BLaER1 (cell line): Measurements from ENCODE around the gene CMPK2.
"Not testable (repeated sequence)": the region's sequence is repeated elsewhere in the genome, so short reads cannot be mapped to it uniquely, and the experiment has no call there.

Source experiments
- H3K27ac ChIP-seq: shearing (Covaris generic); formaldehyde crosslinking; 2 replicates; pipeline ENCODE4 v1.8.1; 2022
- H3K27me3 ChIP-seq: shearing (Covaris generic); formaldehyde crosslinking; 2 replicates; pipeline ENCODE4 v1.8.1; 2022
- H3K36me3 ChIP-seq: shearing (Covaris generic); formaldehyde crosslinking; 2 replicates; pipeline ENCODE4 v1.8.1; 2022
- H3K4me1 ChIP-seq: shearing (Covaris generic); formaldehyde crosslinking; 2 replicates; pipeline ENCODE4 v1.8.1; 2022
- H3K4me2 ChIP-seq: shearing (Covaris generic); formaldehyde crosslinking; 2 replicates; pipeline ENCODE4 v1.8.1; 2022
- H3K4me3 ChIP-seq: shearing (Covaris generic); formaldehyde crosslinking; 2 replicates; pipeline ENCODE4 v1.8.1; 2022
- H3K9ac ChIP-seq: shearing (Covaris generic); formaldehyde crosslinking; 2 replicates; pipeline ENCODE4 v1.8.1; 2022
- H3K9me3 ChIP-seq: shearing (Covaris generic); formaldehyde crosslinking; 2 replicates; pipeline ENCODE4 v1.8.1; 2022
- H4K20me1 ChIP-seq: shearing (Covaris generic); formaldehyde crosslinking; 2 replicates; pipeline ENCODE4 v1.8.1; 2022
- Cebpa-rat ChIP-seq: shearing (Covaris generic); IDR thresholded peaks from 2 replicates; pipeline ENCODE4 v1.8.1; 2022

CMPK2 gene

DNA sequence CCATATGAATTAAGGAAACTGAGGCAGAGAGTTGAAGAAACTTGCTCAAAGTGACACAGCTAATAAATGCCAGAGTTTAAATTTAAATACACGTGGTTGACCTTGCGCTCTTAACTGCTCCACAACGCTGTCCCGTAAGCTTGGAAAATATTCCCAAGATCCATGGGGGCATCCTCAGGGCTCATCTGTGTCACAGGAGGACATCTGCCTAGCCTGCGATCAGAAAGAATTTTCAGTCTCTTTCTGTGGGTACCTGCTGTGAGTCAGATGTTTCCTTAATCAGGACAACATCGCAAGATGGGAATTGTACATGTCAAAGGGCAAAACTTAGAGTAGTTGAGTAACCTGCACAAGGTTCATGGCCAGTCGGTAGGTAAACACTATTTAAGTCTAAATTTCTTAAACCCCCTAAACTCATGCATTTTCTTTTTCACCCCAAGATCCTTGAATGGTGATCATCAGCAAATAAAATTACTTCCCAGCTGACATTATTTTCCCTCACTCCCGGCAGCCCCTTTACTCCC lies 1.4 kb downstream of the CMPK2 start:
- Histone ChIP-seq H4K20me1 (no peaks in the 10 kb centered on the region), H3K4me3 (peak overlapping the region; percentile 83), H3K27me3 (no peaks in the 10 kb centered on the region), H3K27ac (no peak overlapping the region), H3K9ac (no peak overlapping the region), H3K9me3 (peaks cover 25% of the 10 kb centered on the region), H3K4me2 (peak overlapping the region; percentile 97), H3K36me3 (peaks cover 38% of the 10 kb centered on the region), H3K4me1 (peaks cover 34% of the 10 kb centered on the region)
- no peak for TF ChIP-seq Cebpa-rat

DNA sequence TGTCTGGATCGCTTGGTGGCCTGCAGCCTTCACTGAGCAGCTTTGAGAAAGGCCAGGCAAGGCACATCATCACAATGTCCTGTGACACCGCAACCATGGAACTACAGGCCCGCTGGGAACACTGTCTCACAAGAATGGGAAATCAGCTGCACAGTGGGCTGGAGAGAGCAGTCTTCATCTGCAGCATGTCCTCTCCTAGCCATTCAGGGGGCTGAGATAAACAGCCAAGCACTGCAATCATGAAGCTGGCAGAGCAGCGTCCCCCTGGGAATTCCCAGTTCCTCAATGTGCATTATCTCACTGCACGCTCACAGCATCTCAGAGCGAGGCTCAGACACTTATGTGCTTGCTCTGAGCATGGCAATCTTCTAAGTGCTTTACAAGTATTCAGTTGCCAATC lies 1.9 kb downstream of the CMPK2 start:
- no peaks in the 10 kb centered on the region for H4K20me1 ChIP-seq
- peaks cover 34% of the 10 kb centered on the region for H3K4me1 ChIP-seq
- no peak overlapping the region for H3K4me3 ChIP-seq
- H3K36me3 ChIP-seq, result peaks cover 43% of the 10 kb centered on the region
- TF ChIP-seq Cebpa-rat, result no peak
- H3K27me3 ChIP-seq, result no peaks in the 10 kb centered on the region
- peaks cover 30% of the 10 kb centered on the region for H3K9me3 ChIP-seq
- no peak overlapping the region for H3K9ac ChIP-seq
- peak overlapping the region; percentile 97 for H3K4me2 ChIP-seq
- H3K27ac ChIP-seq, result no peak overlapping the region

DNA sequence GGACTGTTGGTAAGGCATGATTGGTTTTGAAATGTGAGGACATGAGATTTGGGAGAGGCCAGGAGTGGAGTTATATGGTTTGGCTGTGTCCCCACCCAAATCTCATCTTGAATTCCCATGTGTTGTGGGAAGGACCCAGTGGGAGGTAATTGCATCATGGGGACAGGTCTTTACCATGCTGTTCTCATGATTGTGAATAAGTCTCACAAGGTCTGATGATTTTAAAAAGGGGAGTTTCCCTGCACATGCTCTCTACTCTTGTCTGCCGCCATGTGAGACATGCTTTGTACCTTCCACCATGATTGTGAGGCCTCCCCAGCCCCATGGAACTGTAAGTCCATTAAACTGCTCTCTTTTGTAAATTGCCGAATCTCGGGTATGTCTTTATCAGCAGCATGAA lies 5.4 kb downstream of the CMPK2 start:
- no peaks in the 10 kb centered on the region for H4K20me1 ChIP-seq
- H3K27me3 ChIP-seq, result no peaks in the 10 kb centered on the region
- H3K36me3 ChIP-seq, result peaks cover 62% of the 10 kb centered on the region
- peaks cover 47% of the 10 kb centered on the region for H3K9me3 ChIP-seq
- H3K27ac ChIP-seq, result no peak overlapping the region
- H3K9ac ChIP-seq, result no peak overlapping the region
- H3K4me2 ChIP-seq, result no peak overlapping the region
- peaks cover 27% of the 10 kb centered on the region for H3K4me1 ChIP-seq
- no peak overlapping the region for H3K4me3 ChIP-seq
- TF ChIP-seq Cebpa-rat, result no peak

DNA sequence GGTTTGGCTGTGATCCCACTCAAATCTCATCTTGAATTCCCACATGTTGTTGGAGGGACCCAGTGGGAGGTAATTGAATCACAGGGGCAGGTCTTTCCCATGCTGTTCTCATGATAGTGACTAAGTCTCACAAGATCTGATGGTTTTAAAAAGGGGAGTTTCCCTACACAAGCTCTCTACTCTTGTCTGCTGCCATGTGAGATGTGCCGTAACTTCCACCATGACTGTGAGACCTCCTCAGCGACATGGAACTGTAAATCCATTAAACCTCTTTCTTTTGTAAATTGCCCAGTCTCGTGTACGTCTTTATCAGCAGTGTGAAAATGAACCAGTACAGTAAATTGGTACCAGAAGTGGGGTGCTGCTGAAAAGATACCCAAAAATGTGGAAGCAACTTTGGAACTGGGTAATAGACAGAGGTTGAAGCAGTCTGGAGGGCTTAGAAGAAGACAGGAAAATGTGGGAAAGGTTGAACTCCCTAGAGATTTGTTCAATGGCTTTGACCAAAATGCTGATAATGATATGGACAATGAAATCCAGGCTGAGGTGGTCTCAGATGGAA lies 7.2 kb downstream of the CMPK2 start:
- H3K4me2 ChIP-seq, H3K9ac ChIP-seq, H3K27me3 ChIP-seq, H3K4me3 ChIP-seq, H4K20me1 ChIP-seq, H3K27ac ChIP-seq, H3K4me1 ChIP-seq: not testable (repeated sequence)
- H3K36me3 ChIP-seq, result peaks cover 75% of the 10 kb centered on the region
- H3K9me3 ChIP-seq, result peaks cover 51% of the 10 kb centered on the region

DNA sequence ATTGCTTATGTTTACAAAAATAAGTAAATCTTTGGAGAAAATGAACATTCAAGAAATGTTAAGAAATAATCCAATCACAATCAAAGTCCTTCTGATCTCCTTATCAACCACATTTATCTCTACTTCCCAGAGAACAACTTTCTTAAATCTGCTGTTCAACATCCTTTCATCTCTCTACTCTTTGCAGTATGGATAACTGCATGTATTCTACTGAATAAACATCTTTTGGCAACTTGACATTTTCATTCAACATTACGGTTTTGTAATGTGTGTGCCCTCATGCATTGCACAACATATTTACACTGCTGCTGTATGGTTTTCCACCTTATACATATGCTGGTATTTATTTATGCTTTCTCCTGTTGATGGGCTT lies 9.2 kb downstream of the CMPK2 start:
- H3K9me3 ChIP-seq, result peaks cover 57% of the 10 kb centered on the region
- H3K27ac ChIP-seq, result no peak overlapping the region

DNA sequence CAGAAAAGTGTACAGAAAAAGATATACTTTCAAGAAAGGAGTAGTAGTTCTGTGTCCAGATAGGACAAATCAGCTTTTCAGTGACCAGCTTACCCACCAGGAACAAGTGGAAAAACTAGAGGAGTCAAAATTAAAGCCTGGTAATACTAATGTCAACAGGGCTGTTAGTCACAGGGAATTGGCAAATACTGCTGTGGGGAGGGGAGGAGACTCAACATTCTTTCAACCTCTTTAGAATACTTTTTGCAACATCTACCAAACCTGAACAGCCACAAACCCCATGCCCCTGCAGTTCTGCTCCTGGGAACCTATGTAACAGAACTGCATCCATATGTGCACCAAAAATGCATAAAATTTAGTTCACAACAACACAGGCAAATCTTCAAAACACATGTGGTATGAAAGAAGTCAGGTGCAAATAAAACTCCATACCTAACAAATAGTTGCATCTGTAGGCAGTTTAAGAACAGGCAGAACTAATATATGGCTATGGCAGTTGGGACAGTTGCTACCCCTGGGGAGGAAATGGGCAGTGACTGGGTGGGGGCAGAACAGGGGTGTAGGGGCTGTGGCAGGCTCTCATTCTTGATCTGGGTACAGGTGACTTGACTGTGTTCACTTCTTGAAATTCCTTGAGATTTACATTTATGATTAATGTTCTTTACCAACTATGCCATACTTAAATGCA lies 9.7 kb downstream of the CMPK2 start:
- Histone ChIP-seq H3K4me1 (peaks cover 8% of the 10 kb centered on the region), H3K9ac (no peak overlapping the region), H3K27ac (no peak overlapping the region), H3K4me2 (peak overlapping the region; percentile 3; the same call in 1 of the 2 replicates), H3K36me3 (peaks cover 74% of the 10 kb centered on the region), H3K27me3 (no peaks in the 10 kb centered on the region), H3K4me3 (no peak overlapping the region), H4K20me1 (no peaks in the 10 kb centered on the region), H3K9me3 (peaks cover 57% of the 10 kb centered on the region)
- no peak for TF ChIP-seq Cebpa-rat

More for the DNA sequence above, 9.2 kb downstream of the CMPK2 start:
- TF ChIP-seq Cebpa-rat, result no peak
- no peak overlapping the region for H3K4me3 ChIP-seq
- H3K4me2 ChIP-seq, result no peak overlapping the region
- no peaks in the 10 kb centered on the region for H4K20me1 ChIP-seq
- no peaks in the 10 kb centered on the region for H3K27me3 ChIP-seq
- H3K4me1 ChIP-seq, result peaks cover 8% of the 10 kb centered on the region
- no peak overlapping the region for H3K9ac ChIP-seq
- H3K36me3 ChIP-seq, result peaks cover 74% of the 10 kb centered on the region

DNA sequence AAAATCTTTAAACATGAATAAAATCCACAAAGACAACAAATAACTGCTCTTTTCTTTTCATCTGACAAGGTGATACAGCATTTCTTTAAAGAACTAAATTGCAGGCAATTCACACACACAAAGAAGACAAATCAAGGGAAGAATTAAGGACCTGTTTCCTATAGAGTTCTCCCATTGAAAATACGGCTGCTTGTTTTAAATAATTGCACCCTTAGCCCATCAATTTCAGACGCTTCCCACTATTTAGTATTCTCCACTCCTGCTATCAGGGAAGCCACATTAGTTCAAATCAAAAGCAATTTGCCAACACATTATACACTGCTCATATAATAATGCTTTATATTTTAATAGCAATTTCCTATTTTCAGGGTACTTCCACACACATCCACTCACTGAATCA lies 11.3 kb downstream of the CMPK2 start:
- Histone ChIP-seq H3K4me1 (peaks cover 8% of the 10 kb centered on the region), H3K9ac (no peak overlapping the region), H3K9me3 (peaks cover 58% of the 10 kb centered on the region), H4K20me1 (no peaks in the 10 kb centered on the region), H3K36me3 (peaks cover 72% of the 10 kb centered on the region), H3K4me3 (no peak overlapping the region), H3K4me2 (no peak overlapping the region), H3K27ac (no peak overlapping the region), H3K27me3 (no peaks in the 10 kb centered on the region)
- no peak for TF ChIP-seq Cebpa-rat

DNA sequence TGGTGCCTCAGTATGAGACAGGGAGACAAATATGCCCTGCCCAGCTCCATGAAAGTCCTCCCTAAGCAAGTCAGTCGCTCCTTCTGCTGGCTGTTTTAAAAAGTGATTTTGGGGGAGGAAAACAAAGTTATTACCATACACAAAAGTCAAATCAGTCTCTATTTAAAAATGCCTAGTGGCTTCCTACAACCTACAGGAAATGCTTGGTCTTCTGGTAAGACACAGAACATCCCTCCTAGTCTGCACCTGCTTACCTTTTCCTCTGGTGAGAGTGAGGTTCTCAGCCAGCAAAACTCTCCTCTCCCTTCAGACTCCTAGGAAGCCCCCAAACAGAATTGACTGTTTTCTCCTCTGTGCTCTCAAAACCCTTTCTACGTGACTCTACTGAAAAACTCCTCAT lies 13.5 kb downstream of the CMPK2 start:
- Histone ChIP-seq H3K4me1 (peaks cover 8% of the 10 kb centered on the region), H3K27me3 (no peaks in the 10 kb centered on the region), H3K4me3 (no peak overlapping the region), H3K9ac (no peak overlapping the region), H3K9me3 (peaks cover 59% of the 10 kb centered on the region), H4K20me1 (no peaks in the 10 kb centered on the region), H3K4me2 (no peak overlapping the region), H3K36me3 (peaks cover 70% of the 10 kb centered on the region), H3K27ac (no peak overlapping the region)
- no peak for TF ChIP-seq Cebpa-rat

DNA sequence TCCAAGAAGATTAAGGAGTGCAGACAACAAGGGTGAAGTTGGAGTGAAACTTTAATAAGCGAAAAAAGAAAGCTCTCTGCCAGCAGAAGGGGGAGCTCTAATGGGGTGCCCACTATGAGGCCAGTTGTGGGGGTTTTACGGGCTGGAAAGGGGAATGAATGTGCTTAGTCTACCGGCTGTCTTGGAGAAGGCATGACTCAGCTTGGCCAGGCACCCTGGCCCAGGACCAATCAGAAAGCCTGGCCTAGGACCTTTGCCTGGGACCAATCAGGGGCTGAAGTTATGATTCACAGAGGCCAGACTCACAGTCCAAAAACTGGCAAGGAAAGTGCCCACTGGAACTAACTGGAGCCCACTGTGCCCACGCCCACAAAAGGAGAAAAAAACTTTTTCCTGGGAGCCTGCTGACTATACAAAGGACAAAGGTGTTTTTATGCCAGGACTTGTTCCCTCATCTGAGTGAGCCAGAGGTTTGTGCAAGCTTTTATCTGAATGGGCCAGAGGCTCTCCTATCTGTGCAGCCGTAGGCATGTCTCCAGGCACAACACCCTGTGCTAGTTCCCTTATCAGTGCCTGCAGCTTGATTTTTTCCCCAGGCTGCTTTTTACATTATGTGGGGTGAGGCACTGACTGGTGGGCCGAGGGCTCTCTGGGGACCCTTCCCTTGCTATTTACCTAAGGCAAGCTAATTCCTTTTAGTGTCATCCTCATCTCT lies 18.6 kb downstream of the CMPK2 start:
- no peaks in the 10 kb centered on the region for H3K4me1 ChIP-seq
- H3K4me2 ChIP-seq, result no peak overlapping the region
- no peak overlapping the region for H3K4me3 ChIP-seq
- no peak overlapping the region for H3K27ac ChIP-seq
- peaks cover 70% of the 10 kb centered on the region for H3K36me3 ChIP-seq
- no peaks in the 10 kb centered on the region for H4K20me1 ChIP-seq
- H3K9me3 ChIP-seq, result peaks cover 97% of the 10 kb centered on the region
- no peak for TF ChIP-seq Cebpa-rat
- H3K27me3 ChIP-seq, result no peaks in the 10 kb centered on the region
- H3K9ac ChIP-seq, result no peak overlapping the region

DNA sequence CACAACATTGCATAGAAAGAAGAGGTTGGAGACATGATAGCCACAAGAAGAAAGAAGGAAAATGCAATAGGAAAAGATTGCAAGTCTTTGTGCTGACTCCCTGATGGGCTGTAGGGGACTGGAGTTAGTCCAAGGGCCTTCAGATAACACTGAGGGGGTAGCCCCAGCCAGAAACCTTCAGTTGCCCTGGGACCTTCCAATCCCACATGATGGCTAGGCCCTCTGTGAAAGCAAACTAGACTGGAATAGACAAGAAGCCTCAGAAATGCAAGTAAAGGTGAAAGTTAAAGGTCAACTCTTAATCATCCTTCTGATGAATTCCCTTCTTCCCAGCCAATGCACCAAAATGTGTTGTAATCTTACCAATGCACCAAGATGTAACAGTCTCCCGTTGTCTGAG lies 19.2 kb downstream of the CMPK2 start:
- H3K4me1 ChIP-seq, result no peaks in the 10 kb centered on the region
- peaks cover 67% of the 10 kb centered on the region for H3K36me3 ChIP-seq
- H3K4me3 ChIP-seq, result no peak overlapping the region; the same call in 1 of the 2 replicates
- no peaks in the 10 kb centered on the region for H3K27me3 ChIP-seq
- H3K4me2 ChIP-seq, result no peak overlapping the region
- no peak overlapping the region for H3K27ac ChIP-seq
- H3K9me3 ChIP-seq, result peaks cover 97% of the 10 kb centered on the region
- H3K9ac ChIP-seq, result no peak overlapping the region
- H4K20me1 ChIP-seq, result no peaks in the 10 kb centered on the region
- no peak for TF ChIP-seq Cebpa-rat
